A673 (cell line): ENCODE data around the gene CMTM7.

ENCODE experiments used
- EZH2 ChIP-seq: fragments of 200-600 bp; sonication (generic); IDR thresholded peaks from 2 replicates; pipeline ENCODE4 v1.6.1; 2017; ENCODE audit warnings: borderline replicate concordance, low read depth, mild to moderate bottlenecking, mixed read lengths, antibody characterized with exemption, low read length; ENCODE audit not compliant: poor library complexity, severe bottlenecking
- TF ChIP-seq, protein P1 (sequence below): fragments of 300-800, 200-600 bp; sonication (generic); conservative IDR thresholded peaks from 2 replicates; pipeline ENCODE4 v1.5.1; 2017; ENCODE audit warnings: low read depth, mild to moderate bottlenecking, antibody characterized with exemption, low read length, moderate library complexity, mixed read lengths

- TF ChIP-seq, protein P1, sequence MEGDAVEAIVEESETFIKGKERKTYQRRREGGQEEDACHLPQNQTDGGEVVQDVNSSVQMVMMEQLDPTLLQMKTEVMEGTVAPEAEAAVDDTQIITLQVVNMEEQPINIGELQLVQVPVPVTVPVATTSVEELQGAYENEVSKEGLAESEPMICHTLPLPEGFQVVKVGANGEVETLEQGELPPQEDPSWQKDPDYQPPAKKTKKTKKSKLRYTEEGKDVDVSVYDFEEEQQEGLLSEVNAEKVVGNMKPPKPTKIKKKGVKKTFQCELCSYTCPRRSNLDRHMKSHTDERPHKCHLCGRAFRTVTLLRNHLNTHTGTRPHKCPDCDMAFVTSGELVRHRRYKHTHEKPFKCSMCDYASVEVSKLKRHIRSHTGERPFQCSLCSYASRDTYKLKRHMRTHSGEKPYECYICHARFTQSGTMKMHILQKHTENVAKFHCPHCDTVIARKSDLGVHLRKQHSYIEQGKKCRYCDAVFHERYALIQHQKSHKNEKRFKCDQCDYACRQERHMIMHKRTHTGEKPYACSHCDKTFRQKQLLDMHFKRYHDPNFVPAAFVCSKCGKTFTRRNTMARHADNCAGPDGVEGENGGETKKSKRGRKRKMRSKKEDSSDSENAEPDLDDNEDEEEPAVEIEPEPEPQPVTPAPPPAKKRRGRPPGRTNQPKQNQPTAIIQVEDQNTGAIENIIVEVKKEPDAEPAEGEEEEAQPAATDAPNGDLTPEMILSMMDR = no peak
- no peak for TF ChIP-seq EZH2
Observed at GRCh38 chr3:32410367-32411246, 19.0 kb downstream of the CMTM7 start.
